ENCODE measurements around the gene CASK. TPM values are rescaled to one million over a fixed set of nuclear protein-coding genes. Genes with fewer than 3 reads are reported as not detected.

The CASK gene
- polyA plus RNA-seq, 2 donors: 5.2 to 7.7 TPM

- Histone ChIP-seq H3K36me3 (ENCODE audit: control insufficient read depth in 2 of 2, insufficient read depth in 2 of 2, low read length in 1 of 2) (no peaks in the 10 kb centered on the region), H3K27ac (ENCODE audit: low read depth in 2 of 2, low read length in 1 of 2) (peak overlapping the region in 1 of 2 donors; percentile 4), H3K27me3 (ENCODE audit: control insufficient read depth in 1 of 2, insufficient read depth in 2 of 2, low read length in 2 of 2) (no peaks in the 10 kb centered on the region), H3K9me3 (ENCODE audit: control insufficient read depth in 2 of 2, insufficient read depth in 1 of 2, low read depth in 1 of 2, low read length in 1 of 2) (no peaks in the 10 kb centered on the region), H3K4me1 (ENCODE audit: control insufficient read depth in 2 of 2, insufficient read depth in 2 of 2, low read length in 1 of 2) (no peaks in the 10 kb centered on the region), H3K4me3 (ENCODE audit: low read depth in 1 of 2, low read length in 2 of 2) (no peak overlapping the region)
- WGBS, 2 donors: 53 to 63% methylated on average over 5 of the region's 5 CpGs
Measured at GRCh38 chrX:41917517-41917916, 5.8 kb downstream of the CASK start.

GRCh38 chrX:41913476-41913875 lies 9.9 kb downstream of the CASK start:
- no peaks in the 10 kb centered on the region for H3K27me3 ChIP-seq (ENCODE audit: control insufficient read depth in 1 of 2, insufficient read depth in 2 of 2, low read length in 2 of 2)
- WGBS, 2 donors: 73 to 78% methylated on average over 1 of the region's 1 CpG

GRCh38 chrX:41912923-41913322 lies 10.4 kb downstream of the CASK start:
- Histone ChIP-seq H3K27ac (ENCODE audit: low read depth in 2 of 2, low read length in 1 of 2) (no peak overlapping the region), H3K4me1 (ENCODE audit: control insufficient read depth in 2 of 2, insufficient read depth in 2 of 2, low read length in 1 of 2) (no peaks in the 10 kb centered on the region), H3K4me3 (ENCODE audit: low read depth in 1 of 2, low read length in 2 of 2) (no peak overlapping the region), H3K36me3 (ENCODE audit: control insufficient read depth in 2 of 2, insufficient read depth in 2 of 2, low read length in 1 of 2) (no peaks in the 10 kb centered on the region), H3K27me3 (ENCODE audit: control insufficient read depth in 1 of 2, insufficient read depth in 2 of 2, low read length in 2 of 2) (no peaks in the 10 kb centered on the region), H3K9me3 (ENCODE audit: control insufficient read depth in 2 of 2, insufficient read depth in 1 of 2, low read depth in 1 of 2, low read length in 1 of 2) (no peaks in the 10 kb centered on the region)
- 82 to 83% methylated on average over 4 of the region's 4 CpGs for WGBS, 2 donors

More at GRCh38 chrX:41913476-41913875, 9.9 kb downstream of the CASK start:
- no peak overlapping the region for H3K4me3 ChIP-seq (ENCODE audit: low read depth in 1 of 2, low read length in 2 of 2)
- no peak overlapping the region for H3K27ac ChIP-seq (ENCODE audit: low read depth in 2 of 2, low read length in 1 of 2)
- no peaks in the 10 kb centered on the region for H3K36me3 ChIP-seq (ENCODE audit: control insufficient read depth in 2 of 2, insufficient read depth in 2 of 2, low read length in 1 of 2)
- H3K9me3 ChIP-seq (ENCODE audit: control insufficient read depth in 2 of 2, insufficient read depth in 1 of 2, low read depth in 1 of 2, low read length in 1 of 2): no peaks in the 10 kb centered on the region
- no peaks in the 10 kb centered on the region for H3K4me1 ChIP-seq (ENCODE audit: control insufficient read depth in 2 of 2, insufficient read depth in 2 of 2, low read length in 1 of 2)

- H3K4me1 ChIP-seq (ENCODE audit: control insufficient read depth in 2 of 2, insufficient read depth in 2 of 2, low read length in 1 of 2): no peaks in the 10 kb centered on the region
Measured at GRCh38 chrX:41909068-41909467, 14.3 kb downstream of the CASK start.

GRCh38 chrX:41906515-41907187 lies 16.7 kb downstream of the CASK start:
- Histone ChIP-seq H3K4me3 (ENCODE audit: low read depth in 1 of 2, low read length in 2 of 2) (no peak overlapping the region), H3K36me3 (ENCODE audit: control insufficient read depth in 2 of 2, insufficient read depth in 2 of 2, low read length in 1 of 2) (no peaks in the 10 kb centered on the region), H3K27ac (ENCODE audit: low read depth in 2 of 2, low read length in 1 of 2) (no peak overlapping the region), H3K27me3 (ENCODE audit: control insufficient read depth in 1 of 2, insufficient read depth in 2 of 2, low read length in 2 of 2) (no peaks in the 10 kb centered on the region), H3K9me3 (ENCODE audit: control insufficient read depth in 2 of 2, insufficient read depth in 1 of 2, low read depth in 1 of 2, low read length in 1 of 2) (no peaks in the 10 kb centered on the region), H3K4me1 (ENCODE audit: control insufficient read depth in 2 of 2, insufficient read depth in 2 of 2, low read length in 1 of 2) (no peaks in the 10 kb centered on the region)
- WGBS, 2 donors: 76 to 78% methylated on average over 3 of the region's 3 CpGs

More at GRCh38 chrX:41909068-41909467, 14.3 kb downstream of the CASK start:
- no peaks in the 10 kb centered on the region for H3K9me3 ChIP-seq (ENCODE audit: control insufficient read depth in 2 of 2, insufficient read depth in 1 of 2, low read depth in 1 of 2, low read length in 1 of 2)
- no peak overlapping the region for H3K27ac ChIP-seq (ENCODE audit: low read depth in 2 of 2, low read length in 1 of 2)
- no peak overlapping the region for H3K4me3 ChIP-seq (ENCODE audit: low read depth in 1 of 2, low read length in 2 of 2)
- no peaks in the 10 kb centered on the region for H3K36me3 ChIP-seq (ENCODE audit: control insufficient read depth in 2 of 2, insufficient read depth in 2 of 2, low read length in 1 of 2)
- H3K27me3 ChIP-seq (ENCODE audit: control insufficient read depth in 1 of 2, insufficient read depth in 2 of 2, low read length in 2 of 2): no peaks in the 10 kb centered on the region

- no peaks in the 10 kb centered on the region for H3K27me3 ChIP-seq (ENCODE audit: control insufficient read depth in 1 of 2, insufficient read depth in 2 of 2, low read length in 2 of 2)
- WGBS, 2 donors: 50 to 81% methylated on average over 1 of the region's 1 CpG
Measured at GRCh38 chrX:41903544-41903943, 19.8 kb downstream of the CASK start.

GRCh38 chrX:41900321-41900720 lies 23.0 kb downstream of the CASK start:
- Histone ChIP-seq H3K4me3 (ENCODE audit: low read depth in 1 of 2, low read length in 2 of 2) (no peak overlapping the region), H3K9me3 (ENCODE audit: control insufficient read depth in 2 of 2, insufficient read depth in 1 of 2, low read depth in 1 of 2, low read length in 1 of 2) (no peaks in the 10 kb centered on the region), H3K27me3 (ENCODE audit: control insufficient read depth in 1 of 2, insufficient read depth in 2 of 2, low read length in 2 of 2) (no peaks in the 10 kb centered on the region), H3K4me1 (ENCODE audit: control insufficient read depth in 2 of 2, insufficient read depth in 2 of 2, low read length in 1 of 2) (no peaks in the 10 kb centered on the region), H3K36me3 (ENCODE audit: control insufficient read depth in 2 of 2, insufficient read depth in 2 of 2, low read length in 1 of 2) (no peaks in the 10 kb centered on the region), H3K27ac (ENCODE audit: low read depth in 2 of 2, low read length in 1 of 2) (no peak overlapping the region)

More at GRCh38 chrX:41903544-41903943, 19.8 kb downstream of the CASK start:
- no peak overlapping the region for H3K4me3 ChIP-seq (ENCODE audit: low read depth in 1 of 2, low read length in 2 of 2)
- H3K36me3 ChIP-seq (ENCODE audit: control insufficient read depth in 2 of 2, insufficient read depth in 2 of 2, low read length in 1 of 2): no peaks in the 10 kb centered on the region
- H3K27ac ChIP-seq (ENCODE audit: low read depth in 2 of 2, low read length in 1 of 2): no peak overlapping the region
- no peaks in the 10 kb centered on the region for H3K4me1 ChIP-seq (ENCODE audit: control insufficient read depth in 2 of 2, insufficient read depth in 2 of 2, low read length in 1 of 2)
- no peaks in the 10 kb centered on the region for H3K9me3 ChIP-seq (ENCODE audit: control insufficient read depth in 2 of 2, insufficient read depth in 1 of 2, low read depth in 1 of 2, low read length in 1 of 2)

GRCh38 chrX:41895826-41896225 lies 27.5 kb downstream of the CASK start:
- Histone ChIP-seq H3K9me3 (ENCODE audit: control insufficient read depth in 2 of 2, insufficient read depth in 1 of 2, low read depth in 1 of 2, low read length in 1 of 2) (no peaks in the 10 kb centered on the region), H3K36me3 (ENCODE audit: control insufficient read depth in 2 of 2, insufficient read depth in 2 of 2, low read length in 1 of 2) (no peaks in the 10 kb centered on the region), H3K27ac (ENCODE audit: low read depth in 2 of 2, low read length in 1 of 2) (no peak overlapping the region), H3K4me1 (ENCODE audit: control insufficient read depth in 2 of 2, insufficient read depth in 2 of 2, low read length in 1 of 2) (no peaks in the 10 kb centered on the region), H3K27me3 (ENCODE audit: control insufficient read depth in 1 of 2, insufficient read depth in 2 of 2, low read length in 2 of 2) (no peaks in the 10 kb centered on the region), H3K4me3 (ENCODE audit: low read depth in 1 of 2, low read length in 2 of 2) (no peak overlapping the region)

- Histone ChIP-seq H3K9me3 (ENCODE audit: control insufficient read depth in 2 of 2, insufficient read depth in 1 of 2, low read depth in 1 of 2, low read length in 1 of 2) (no peaks in the 10 kb centered on the region), H3K36me3 (ENCODE audit: control insufficient read depth in 2 of 2, insufficient read depth in 2 of 2, low read length in 1 of 2) (no peaks in the 10 kb centered on the region), H3K4me3 (ENCODE audit: low read depth in 1 of 2, low read length in 2 of 2) (no peak overlapping the region), H3K4me1 (ENCODE audit: control insufficient read depth in 2 of 2, insufficient read depth in 2 of 2, low read length in 1 of 2) (no peaks in the 10 kb centered on the region), H3K27ac (ENCODE audit: low read depth in 2 of 2, low read length in 1 of 2) (no peak overlapping the region), H3K27me3 (ENCODE audit: control insufficient read depth in 1 of 2, insufficient read depth in 2 of 2, low read length in 2 of 2) (no peaks in the 10 kb centered on the region)
- WGBS, 2 donors: 45 to 61% methylated on average over 1 of the region's 1 CpG
Measured at GRCh38 chrX:41890026-41890423, 33.3 kb downstream of the CASK start.

GRCh38 chrX:41889317-41890025 lies 33.9 kb downstream of the CASK start:
- Histone ChIP-seq H3K36me3 (ENCODE audit: control insufficient read depth in 2 of 2, insufficient read depth in 2 of 2, low read length in 1 of 2) (no peaks in the 10 kb centered on the region), H3K4me3 (ENCODE audit: low read depth in 1 of 2, low read length in 2 of 2) (no peak overlapping the region), H3K9me3 (ENCODE audit: control insufficient read depth in 2 of 2, insufficient read depth in 1 of 2, low read depth in 1 of 2, low read length in 1 of 2) (no peaks in the 10 kb centered on the region), H3K4me1 (ENCODE audit: control insufficient read depth in 2 of 2, insufficient read depth in 2 of 2, low read length in 1 of 2) (no peaks in the 10 kb centered on the region), H3K27me3 (ENCODE audit: control insufficient read depth in 1 of 2, insufficient read depth in 2 of 2, low read length in 2 of 2) (no peaks in the 10 kb centered on the region), H3K27ac (ENCODE audit: low read depth in 2 of 2, low read length in 1 of 2) (no peak overlapping the region)
- WGBS, 2 donors: 37 to 49% methylated on average over 1 of the region's 1 CpG

All from esophagus (tissue), 2 donors.